NCI-H2029 treated with DMSO at 0.1 percent for 48 hours (cell line): ENCODE results near the gene CDKN3.
"Not testable (repeated sequence)": the region's sequence is repeated elsewhere in the genome, so short reads cannot be mapped to it uniquely, and the experiment has no call there.

Experiments
- DNase-seq: peaks from one replicate; lab custom pipeline; 2025; lab: John Stamatoyannopoulos, UW

CDKN3 gene

GRCh38 chr14:54424479-54424901 lies 27.7 kb downstream of the CDKN3 start:
- DNase-seq = peak; percentile 60

DNA sequence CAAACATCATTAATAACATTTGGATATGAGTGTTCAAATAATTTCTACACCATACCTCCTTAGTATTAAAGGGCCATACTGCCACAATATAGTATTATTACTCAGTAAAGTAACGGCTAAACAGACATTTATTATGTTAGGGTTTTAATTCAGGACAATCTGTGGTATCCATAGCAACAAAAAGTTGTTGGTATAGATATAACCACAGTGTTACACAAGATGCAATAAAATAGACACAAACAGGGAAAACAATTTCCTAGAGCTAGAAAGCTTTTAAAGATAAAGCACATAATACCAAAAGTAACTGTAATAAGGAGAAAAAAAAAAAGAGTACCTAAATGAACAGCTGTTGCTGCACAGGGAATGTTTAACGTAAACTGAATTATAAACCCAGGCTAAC lies 28.3 kb downstream of the CDKN3 start:
- DNase-seq = no peak

DNA sequence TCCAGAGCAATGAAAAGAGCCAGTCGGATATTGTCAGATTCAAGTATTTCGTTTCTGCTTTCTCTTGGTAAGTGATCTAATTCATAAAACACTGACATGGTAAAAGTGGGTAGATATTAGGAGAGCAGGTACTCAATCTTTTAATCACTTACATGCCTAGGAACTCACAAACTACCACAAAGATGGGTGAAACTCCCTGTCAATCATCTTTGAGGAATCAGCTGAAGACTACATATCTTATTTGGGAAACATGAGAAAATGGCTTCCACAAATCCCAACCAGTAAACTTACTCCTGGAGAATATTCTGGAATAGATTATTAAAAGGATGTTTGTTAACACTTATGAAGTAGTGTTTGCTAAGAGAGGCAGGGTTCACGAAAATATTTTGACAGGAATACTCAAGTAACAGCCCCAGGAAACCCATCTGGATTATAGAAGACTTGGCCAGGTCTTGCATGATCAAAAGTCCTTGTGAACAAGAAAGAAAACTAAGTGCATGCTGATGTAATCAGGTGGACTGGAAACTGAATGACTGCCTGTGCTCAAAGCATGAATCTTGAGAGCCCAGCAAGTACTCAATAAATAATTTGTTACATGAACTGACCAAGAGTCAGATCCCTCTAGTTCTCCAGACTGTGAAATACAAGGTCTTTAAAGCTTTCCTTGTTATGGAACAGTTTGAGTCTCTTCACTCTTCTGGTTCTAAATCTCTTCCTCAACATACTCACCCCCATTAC lies 28.9 kb downstream of the CDKN3 start:
- DNase-seq = no peak

GRCh38 chr14:54427871-54428270 lies 31.1 kb downstream of the CDKN3 start:
- DNase-seq = no peak

DNA sequence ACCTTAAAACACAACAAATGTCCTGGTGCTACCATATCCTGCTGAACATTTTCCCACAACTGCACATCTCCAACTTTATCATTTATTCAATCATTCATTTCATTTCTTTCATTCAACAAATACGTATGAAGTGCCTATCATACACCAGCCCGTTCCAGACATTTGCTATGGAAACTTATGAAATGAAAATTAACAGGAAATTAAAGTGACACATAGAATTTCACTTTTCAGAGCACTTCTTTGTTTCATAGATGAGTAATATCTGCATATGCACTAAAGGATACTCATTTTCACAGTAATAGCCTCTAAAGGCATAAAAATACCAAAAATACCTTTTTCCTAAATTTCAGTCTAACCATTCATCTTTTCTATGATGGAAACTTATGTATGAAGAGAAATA lies 31.7 kb downstream of the CDKN3 start:
- DNase-seq = no peak

- DNase-seq = no peak
Observed at GRCh38 chr14:54435500-54435981, 38.7 kb downstream of the CDKN3 start.

GRCh38 chr14:54437954-54438353 lies 41.1 kb downstream of the CDKN3 start:
- not testable (repeated sequence) for DNase-seq

DNA sequence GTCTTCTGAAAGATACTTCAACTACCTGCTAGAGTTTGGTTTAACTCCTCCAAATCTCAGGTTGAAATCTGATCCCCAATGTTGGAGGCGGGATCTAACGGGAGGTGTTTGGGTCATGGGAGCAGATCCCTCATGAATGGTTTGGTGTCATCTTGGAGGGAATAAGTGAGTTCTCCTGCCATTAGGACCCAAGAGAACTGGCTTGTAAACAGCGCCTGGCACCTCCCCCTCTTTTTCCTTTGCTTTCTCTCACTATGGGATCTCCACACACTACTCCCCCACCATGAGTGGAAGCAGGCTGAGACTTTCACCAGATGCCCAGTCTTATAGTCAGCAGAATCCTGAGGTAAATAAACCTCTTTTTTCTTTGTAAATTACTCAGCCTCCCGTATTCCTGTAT lies 41.9 kb downstream of the CDKN3 start:
- no peak for DNase-seq

- DNase-seq = no peak
Observed at GRCh38 chr14:54440037-54440436, 43.2 kb downstream of the CDKN3 start.

GRCh38 chr14:54440476-54440872 lies 43.7 kb downstream of the CDKN3 start:
- DNase-seq = no peak

GRCh38 chr14:54440873-54441868 lies 44.4 kb downstream of the CDKN3 start, which contains the start of gene CNIH1:
TSS of gene CNIH1 (minus strand) at chr14:54441374. CDS start at chr14:54441327, 47 bp downstream.
- DNase-seq = peak; percentile 89

DNA sequence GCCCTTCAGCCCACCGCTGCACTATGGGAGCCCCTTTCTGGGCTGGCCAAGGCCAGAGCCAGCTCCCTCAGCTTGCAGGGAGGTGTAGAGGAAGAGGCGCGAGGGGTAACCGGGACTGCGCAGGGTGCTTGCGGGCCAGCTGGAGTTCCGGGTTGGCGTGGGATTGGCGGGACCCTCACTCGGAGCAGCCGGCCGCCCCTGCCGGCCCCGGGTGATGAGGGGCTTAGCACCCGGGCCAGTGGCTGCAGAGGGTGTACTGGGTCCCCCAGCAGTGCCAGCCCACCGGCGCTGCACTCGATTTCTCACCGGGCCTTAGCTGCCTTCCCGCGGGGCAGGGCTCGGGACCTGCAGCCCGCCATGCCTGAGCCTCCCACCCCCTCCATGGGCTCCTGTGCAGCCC lies 46.2 kb downstream of the CDKN3 start:
- not testable (repeated sequence) for DNase-seq

DNA sequence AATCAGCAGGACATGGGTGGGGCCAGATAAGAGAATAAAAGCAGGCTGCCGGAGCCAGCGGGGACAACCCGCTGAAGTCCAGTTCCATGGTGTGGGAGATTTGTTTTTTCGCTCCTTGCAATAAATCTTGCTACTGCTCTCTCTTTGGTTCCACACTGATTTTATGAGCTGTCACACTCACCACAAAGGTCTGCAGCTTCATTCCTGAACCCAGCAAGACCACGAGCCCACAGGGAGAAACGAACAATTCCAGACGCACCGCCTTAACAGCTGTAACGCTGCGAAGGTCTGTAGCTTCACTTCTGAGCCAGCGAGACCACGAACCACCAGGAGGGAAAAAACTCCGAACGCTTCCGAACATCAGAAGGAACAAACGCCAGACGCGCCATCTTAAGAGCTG lies 47.2 kb downstream of the CDKN3 start:
- no peak for DNase-seq

- DNase-seq = no peak
Observed at GRCh38 chr14:54444681-54445080, 47.9 kb downstream of the CDKN3 start.

DNA sequence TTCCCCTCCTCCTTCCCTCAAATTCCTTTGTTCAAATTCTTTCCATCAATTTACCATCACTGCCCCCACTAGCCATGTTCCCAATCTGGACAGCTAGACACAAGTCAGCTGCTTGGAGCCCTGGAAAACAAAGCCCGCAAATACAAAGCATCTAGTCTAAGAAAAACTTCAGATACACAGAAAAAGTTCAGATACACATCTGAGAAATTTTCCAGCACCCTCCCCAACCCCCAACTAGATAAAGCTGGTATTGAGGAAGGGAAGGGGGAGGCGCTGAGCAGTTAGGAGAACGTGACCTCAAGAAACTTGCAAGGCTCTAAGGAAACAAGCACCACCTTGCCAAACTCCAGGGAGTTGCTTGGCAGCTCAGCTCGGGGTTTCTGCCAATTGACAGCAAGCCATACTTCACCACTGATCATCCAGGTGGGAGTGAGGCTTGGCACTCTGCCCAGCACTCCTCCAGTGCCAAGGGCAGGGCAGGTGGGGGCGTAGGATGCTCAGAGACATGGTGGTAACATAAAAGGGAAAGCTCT lies 49.4 kb downstream of the CDKN3 start:
- peak; percentile 84 for DNase-seq

DNA sequence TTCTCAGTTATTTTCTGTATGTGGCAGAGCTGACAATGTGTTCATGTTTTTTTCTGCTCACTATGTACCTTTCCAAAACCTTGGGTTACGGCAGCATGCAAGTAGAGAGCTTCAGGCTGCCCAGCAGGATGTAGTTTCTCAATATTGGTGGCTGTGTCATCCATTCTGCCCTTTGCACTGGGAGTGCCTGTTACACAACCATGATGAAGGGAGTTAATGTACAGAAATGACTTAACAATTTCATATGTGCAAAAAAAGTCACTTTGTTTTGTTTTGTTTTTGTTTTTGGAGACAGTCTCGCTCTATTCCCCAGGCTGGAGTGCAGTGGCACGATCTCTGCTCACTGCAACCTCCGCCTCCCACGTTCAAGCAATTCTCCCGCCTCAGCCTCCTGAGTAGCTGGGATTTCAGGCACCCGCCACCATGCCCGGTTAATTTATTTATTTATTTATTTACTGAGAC lies 50.5 kb downstream of the CDKN3 start:
- DNase-seq = no peak

GRCh38 chr14:54450535-54450934 lies 53.7 kb downstream of the CDKN3 start:
- DNase-seq = no peak

DNA sequence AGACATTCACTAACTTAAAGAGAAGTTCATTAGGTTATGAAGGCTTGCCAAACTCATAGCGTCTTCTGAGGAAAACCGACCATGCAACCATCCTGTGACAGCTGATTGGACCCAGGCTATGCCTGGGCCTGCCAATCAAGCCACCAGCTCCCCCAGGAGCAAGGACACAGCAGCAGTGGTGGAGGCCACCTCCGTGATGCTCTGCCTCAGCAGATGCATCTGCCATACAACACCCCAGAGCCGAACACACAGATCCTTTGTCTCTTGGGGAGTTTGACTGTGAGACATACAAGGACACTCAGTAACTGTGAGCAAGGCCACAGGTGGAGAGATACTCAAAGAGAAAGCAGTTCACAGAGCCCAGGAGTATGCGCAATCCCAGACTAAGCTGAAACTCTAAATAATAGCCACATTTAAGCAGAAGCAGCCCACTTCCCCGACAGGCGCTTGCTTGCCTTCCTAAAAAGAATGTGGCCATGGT lies 54.4 kb downstream of the CDKN3 start:
- no peak for DNase-seq

- no peak for DNase-seq
Observed at GRCh38 chr14:54451961-54452360, 55.2 kb downstream of the CDKN3 start.

- no peak for DNase-seq
Observed at GRCh38 chr14:54453252-54453651, 56.4 kb downstream of the CDKN3 start.

DNA sequence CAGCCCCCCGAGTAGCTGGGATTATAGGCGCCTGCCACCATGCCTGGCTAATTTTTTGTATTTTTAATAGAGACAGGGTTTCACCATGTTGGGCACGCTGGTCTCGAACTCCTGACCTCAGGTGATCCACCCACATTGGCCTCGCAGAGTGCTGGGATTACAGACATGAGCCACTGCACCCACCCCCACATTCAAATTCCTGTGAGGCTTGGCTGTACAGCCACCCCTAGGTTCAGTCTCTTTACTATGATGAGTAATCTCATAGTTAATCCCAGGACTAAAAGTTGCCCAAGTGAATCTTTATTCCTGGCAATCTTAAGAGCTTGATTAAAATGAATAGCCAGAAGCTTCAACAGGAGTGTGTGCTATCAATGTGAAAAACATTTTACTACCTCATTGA lies 57.2 kb downstream of the CDKN3 start:
- not testable (repeated sequence) for DNase-seq

DNA sequence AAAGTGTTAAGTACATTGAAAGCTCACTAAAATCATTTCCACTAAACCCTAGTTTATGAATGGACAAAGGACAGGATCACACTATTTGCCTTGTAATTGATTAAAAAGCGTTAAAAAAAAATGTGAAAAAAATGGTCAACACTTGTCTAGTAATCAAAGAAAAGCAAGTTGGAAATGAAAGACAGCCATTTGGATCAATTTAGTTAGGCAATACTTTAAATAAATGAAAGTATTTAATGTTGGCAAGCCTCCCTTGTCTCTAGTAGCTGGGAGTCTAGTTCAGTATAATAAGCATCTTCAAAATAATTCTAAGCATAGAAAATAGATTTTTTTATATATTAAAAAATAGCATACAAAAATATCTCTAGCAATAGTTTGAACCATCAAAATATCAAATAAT lies 58.6 kb downstream of the CDKN3 start:
- DNase-seq = no peak
